ENCODE results near the gene TEX48. TPM values are rescaled to one million over a fixed set of nuclear protein-coding genes. Genes with fewer than 3 reads are reported as not detected.

Gene TEX48
- total RNA-seq, 4 donors from 2014 or later: not detected

DNA sequence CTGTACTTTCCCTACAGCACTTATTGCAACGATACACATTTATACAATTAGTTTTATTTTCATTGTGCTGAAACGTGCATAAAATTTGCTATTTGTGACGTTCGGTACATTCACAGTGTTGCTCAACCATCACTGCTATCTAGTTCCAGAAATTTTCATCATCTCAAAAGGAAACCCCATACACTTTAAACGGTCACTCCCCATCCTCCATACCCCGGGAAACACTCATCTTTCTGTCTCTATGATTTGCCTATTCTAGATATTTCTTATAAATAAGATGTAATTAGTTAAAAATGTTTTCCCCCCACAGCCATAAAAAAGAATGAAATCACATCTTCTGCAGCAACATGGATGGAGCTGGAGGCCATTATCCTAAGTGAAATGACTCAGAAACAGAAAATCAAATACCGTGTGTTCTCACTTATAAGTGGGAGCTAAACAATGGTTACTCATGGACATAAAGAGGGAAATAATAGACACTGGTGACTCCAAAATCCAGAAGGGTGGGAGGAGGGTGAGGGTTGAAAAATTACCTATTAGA lies 40.2 kb upstream of the TEX48 start:
- TF ChIP-seq, protein P1, sequence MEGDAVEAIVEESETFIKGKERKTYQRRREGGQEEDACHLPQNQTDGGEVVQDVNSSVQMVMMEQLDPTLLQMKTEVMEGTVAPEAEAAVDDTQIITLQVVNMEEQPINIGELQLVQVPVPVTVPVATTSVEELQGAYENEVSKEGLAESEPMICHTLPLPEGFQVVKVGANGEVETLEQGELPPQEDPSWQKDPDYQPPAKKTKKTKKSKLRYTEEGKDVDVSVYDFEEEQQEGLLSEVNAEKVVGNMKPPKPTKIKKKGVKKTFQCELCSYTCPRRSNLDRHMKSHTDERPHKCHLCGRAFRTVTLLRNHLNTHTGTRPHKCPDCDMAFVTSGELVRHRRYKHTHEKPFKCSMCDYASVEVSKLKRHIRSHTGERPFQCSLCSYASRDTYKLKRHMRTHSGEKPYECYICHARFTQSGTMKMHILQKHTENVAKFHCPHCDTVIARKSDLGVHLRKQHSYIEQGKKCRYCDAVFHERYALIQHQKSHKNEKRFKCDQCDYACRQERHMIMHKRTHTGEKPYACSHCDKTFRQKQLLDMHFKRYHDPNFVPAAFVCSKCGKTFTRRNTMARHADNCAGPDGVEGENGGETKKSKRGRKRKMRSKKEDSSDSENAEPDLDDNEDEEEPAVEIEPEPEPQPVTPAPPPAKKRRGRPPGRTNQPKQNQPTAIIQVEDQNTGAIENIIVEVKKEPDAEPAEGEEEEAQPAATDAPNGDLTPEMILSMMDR (IDR thresholded peaks at IDR 0.05; ENCODE audit: low read depth): no peak

DNA sequence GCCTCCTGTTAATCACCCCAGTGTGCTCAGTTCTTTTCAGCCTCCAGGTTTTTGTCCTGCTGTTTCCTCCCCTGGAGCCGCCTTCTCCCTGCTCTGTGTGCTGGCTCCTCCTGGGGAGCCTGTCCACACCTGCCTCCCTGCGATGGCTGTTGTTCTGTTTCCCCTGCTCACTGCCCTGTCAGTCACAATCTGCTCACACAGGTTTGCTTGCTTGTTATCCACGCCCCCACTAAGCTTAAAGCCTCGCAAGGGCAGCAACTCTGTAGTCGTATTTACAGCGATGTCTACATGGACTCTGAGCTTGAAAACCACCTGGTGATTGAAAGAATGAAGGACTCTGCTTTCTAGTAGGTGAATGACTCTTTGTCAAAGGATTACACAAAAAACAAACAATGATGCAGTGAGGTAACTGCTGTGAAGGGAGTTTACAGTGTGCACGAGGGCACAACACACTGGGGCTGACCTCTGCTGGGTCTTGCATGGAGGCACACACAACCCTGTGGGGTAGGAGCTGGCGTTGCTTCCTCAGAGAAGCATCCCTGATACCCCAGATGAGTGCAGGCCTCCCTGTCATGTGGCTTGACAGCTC lies 39.6 kb upstream of the TEX48 start:
- TF ChIP-seq, protein P1 (IDR thresholded peaks at IDR 0.05; ENCODE audit: low read depth): no peak

DNA sequence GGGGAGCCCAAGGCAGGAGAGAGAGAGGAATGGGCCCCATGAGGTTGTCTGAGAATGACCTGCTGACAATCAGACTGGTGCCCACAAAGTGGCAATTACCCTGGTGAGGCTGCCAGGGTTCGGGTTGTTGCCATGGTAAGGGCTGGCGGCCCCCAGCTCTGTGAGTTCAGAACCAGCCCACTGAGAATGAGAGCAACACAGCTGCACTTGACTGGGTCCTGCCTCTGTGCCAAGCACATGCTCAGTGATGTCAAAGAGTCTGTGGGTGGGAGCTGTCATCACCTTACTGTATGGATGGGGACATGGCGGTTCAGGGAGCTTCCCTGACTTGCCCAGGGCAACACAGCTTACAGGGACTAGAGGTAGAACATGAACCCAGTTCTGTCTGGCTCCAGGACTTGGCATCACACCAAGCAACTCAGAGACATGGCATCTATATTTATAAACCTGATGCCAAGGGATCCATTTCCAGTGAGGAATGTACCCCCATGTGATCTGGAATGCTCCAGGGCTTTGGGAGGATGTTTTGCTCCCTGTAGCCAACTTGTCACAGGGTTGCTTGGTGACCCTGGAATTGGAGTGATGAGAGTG lies 38.2 kb upstream of the TEX48 start:
- TF ChIP-seq, protein P1 (IDR thresholded peaks at IDR 0.05; ENCODE audit: low read depth): no peak

DNA sequence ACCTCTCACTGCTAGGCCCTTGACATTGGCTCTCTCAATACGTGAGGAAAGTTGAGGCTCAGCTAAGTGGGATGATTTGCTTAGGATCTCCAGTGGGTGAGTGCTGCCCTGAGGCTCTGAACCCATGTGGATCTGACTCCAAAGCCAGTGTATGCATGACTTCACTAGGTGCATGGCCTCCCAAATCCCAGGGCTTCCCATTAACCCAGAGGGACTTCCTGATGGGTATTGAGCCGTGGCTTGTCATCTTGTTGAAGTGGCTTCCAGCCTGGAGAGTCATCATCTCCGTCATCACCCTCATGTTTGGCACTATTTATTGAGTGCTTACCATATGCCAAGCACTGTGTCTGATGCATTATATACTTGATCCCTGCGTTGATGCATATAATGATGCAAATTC lies 37.3 kb upstream of the TEX48 start:
- TF ChIP-seq, protein P1 (IDR thresholded peaks at IDR 0.05; ENCODE audit: low read depth): no peak

DNA sequence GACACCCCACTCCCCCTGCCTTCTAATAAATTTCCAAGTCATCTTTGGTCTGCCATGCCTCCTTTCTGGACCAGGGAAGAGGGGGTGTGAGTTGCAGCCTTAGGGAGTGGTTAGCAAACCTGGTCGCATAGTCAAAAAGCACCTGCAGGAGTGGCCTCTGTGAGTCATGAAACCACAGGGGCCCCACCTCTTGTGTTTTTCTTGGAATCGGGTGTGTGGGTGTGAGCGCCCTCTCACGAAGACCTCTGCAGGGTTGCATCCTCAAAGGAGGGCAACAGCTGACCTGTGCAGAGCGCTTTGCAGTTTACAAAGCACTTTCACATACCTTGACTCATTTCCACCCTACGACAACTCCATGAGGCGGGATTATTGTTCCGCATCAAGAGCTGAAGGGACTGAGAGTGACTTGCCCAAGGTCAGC lies 36.8 kb upstream of the TEX48 start:
- TF ChIP-seq, protein P1 (IDR thresholded peaks at IDR 0.05; ENCODE audit: low read depth): no peak

DNA sequence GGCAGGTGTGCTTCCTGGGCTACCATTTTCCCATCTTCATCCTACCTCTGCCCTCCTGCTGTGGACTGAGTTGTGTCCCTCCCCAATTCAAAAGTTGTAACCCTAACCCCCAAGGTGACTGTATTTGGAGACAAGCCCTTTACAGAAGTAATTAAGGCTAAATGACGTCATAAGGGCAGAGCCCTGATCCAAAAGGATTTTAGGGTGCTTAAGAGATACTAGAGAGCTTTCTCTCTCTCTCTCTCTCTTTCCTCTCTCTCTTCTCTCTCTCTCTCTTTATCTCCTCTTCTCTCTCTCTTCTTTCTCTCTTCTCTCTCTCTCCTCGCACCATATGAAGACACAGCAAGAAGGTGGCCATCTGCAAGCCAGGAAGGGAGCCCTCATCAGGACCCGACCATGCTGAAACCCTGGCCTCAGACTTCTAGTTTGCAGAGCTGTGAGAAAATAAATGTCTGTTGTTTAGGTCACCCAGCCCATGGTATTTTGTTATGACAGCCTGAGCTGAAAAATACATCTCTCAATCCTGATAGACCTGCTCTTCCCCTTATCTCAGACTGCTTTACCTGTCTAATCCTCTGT lies 36.0 kb upstream of the TEX48 start:
- TF ChIP-seq, protein P1 (IDR thresholded peaks at IDR 0.05; ENCODE audit: low read depth): no peak

DNA sequence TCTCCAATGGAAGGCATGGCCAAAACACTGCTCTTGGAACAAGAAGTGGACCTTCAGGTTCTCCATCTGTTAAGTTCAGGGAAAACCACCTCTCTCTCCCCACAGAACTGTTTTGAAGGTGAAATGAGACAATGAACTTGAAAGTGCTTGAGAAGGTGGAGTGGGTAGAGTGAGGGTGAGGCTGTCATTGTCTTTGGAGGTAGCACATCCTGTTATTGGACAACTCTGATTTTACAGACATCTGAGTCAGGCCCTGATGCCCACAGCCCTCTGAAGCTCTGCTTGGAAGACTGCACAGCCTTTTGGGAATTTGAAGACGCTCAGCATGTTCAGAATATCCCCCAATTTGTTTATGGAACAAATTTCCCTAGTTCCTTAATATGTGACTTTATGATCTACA lies 27.6 kb upstream of the TEX48 start:
- TF ChIP-seq, protein P1 (IDR thresholded peaks at IDR 0.05; ENCODE audit: low read depth): no peak
